Measurements from ENCODE around the gene LRRC70. TPM values are rescaled to one million over a fixed set of nuclear protein-coding genes. Genes with fewer than 3 reads are reported as not detected.

Gene LRRC70
- total RNA-seq, 4 donors from 2014 or later, result 1.0 to 4.5 (median 3.0) TPM

GRCh38 chr5:62626534-62626933, 47.9 kb downstream of the LRRC70 start:
- no peak overlapping the region for H3K4me3 ChIP-seq (ENCODE audit: low read depth, poor library complexity, severe bottlenecking)
- TF ChIP-seq POLR2A (IDR thresholded peaks at IDR 0.05), result no peak
- no peak for TF ChIP-seq CTCF (IDR thresholded peaks at IDR 0.05)
- WGBS, 2 donors, result 78 to 90% methylated on average over 2 of the region's 2 CpGs
- intact Hi-C loops (cut with DNase I; ENCODE audit: low total_unique reads), result no loop called here
- DNase-seq (ENCODE audit: low spot score in 2 of 2), result no peak

- H3K4me3 ChIP-seq (ENCODE audit: low read depth, poor library complexity, severe bottlenecking), result no peak overlapping the region
These were observed 48.5 kb downstream of the LRRC70 start for GRCh38 chr5:62627121-62627520.

GRCh38 chr5:62627901-62628300, 49.3 kb downstream of the LRRC70 start:
- intact Hi-C loops (cut with DNase I; ENCODE audit: low total_unique reads), result no loop called here
- no peak for DNase-seq (ENCODE audit: low spot score in 2 of 2)
- 85 to 92% methylated on average over 5 of the region's 5 CpGs for WGBS, 2 donors
- TF ChIP-seq CTCF (IDR thresholded peaks at IDR 0.05), result no peak
- TF ChIP-seq POLR2A (IDR thresholded peaks at IDR 0.05), result no peak
- H3K4me3 ChIP-seq (ENCODE audit: low read depth, poor library complexity, severe bottlenecking), result no peak overlapping the region

More at GRCh38 chr5:62627121-62627520, 48.5 kb downstream of the LRRC70 start:
- 74 to 75% methylated on average over 3 of the region's 3 CpGs for WGBS, 2 donors
- intact Hi-C loops (cut with DNase I; ENCODE audit: low total_unique reads), result no loop called here
- DNase-seq (ENCODE audit: low spot score in 2 of 2), result no peak
- TF ChIP-seq CTCF (IDR thresholded peaks at IDR 0.05), result no peak

Other genes with a start within 250 kb of the LRRC70 start
- gene DIMT1, start 174.9 kb upstream of the LRRC70 start, total RNA-seq, result 10 to 100 TPM; 13.4 to 18.9 (median 15.4) TPM
- gene IPO11, start 166.1 kb upstream of the LRRC70 start, total RNA-seq, result 10 to 100 TPM; 12.9 to 21.8 (median 15.2) TPM